Ramos (cell line): ENCODE data around the gene ITGA1.
"Not testable (repeated sequence)": the region's sequence is repeated elsewhere in the genome, so short reads cannot be mapped to it uniquely, and the experiment has no call there.

Experiments used
- in situ Hi-C: fragments of 300-500 bp; cut with MboI; formaldehyde crosslinking; loops from one replicate; pipeline ENCODE4 v1.14.3; 2022; ENCODE audit warnings: low sequenced_read_pairs; ENCODE audit not compliant: unreplicated experiment

ITGA1 gene

GRCh38 chr5:52799983-52800393 is 12.3 kb downstream of the ITGA1 start:
- in situ Hi-C loops = no loop called here

- in situ Hi-C loops = no loop called here
Observed at GRCh38 chr5:52800394-52801213, 12.9 kb downstream of the ITGA1 start.

- in situ Hi-C loops = no loop called here
Observed at GRCh38 chr5:52801329-52801728, 13.6 kb downstream of the ITGA1 start.

DNA sequence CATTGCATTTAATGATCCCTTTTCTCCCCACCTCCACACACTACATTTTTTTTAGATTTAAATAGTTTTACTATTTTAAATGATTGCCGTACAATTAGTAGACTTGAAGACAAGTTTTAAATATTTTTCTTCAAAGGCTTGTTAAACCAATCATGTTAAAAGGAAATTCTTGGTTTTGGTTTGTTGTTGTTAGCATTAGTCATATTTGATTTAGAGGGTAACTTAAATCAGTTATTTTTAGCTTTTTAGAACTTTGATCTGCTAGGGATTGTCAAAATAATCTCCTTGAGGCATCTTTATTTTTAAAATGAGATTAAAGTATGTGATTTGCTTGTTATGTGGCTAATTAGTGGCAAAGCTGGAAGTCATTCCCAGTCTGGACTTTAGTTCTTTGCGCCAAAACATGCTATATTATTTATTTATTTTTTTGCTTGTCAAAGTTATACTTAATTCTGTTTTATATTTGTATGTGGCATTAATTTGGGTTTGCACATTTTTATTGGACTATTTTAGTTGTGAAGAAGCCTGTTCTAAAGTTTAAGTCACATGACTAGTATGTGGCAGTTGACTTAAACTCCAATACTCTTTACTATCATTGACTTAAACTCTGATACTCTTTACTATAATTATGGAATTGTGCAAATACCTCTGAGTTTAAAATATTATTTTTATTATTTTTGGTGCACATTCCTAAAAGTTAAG is 14.7 kb downstream of the ITGA1 start:
- in situ Hi-C loops = no loop called here

- in situ Hi-C loops = no loop called here
Observed at GRCh38 chr5:52802974-52803336, 15.2 kb downstream of the ITGA1 start.

GRCh38 chr5:52804387-52804791 is 16.7 kb downstream of the ITGA1 start:
- in situ Hi-C loops = no loop called here

GRCh38 chr5:52804981-52805380 is 17.3 kb downstream of the ITGA1 start:
- in situ Hi-C loops = no loop called here

DNA sequence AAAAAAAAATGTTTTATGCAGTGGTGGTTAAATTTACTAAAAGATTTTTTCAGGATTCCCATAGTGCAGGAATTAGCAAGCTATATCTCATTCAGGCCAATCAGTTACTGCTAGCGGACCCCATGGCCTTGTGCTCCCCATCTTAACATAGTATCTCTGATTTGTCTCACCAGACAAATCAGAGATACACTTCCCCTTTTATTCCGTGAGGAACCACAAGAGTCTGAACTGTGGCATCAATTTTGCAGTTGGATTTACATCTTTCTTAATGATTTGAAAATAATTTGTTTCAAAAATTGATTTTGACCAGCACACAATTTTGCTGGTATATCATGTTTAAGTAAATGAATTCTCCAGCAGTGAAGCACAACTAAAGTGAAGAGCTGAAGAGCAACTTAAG is 17.9 kb downstream of the ITGA1 start:
- in situ Hi-C loops = no loop called here

DNA sequence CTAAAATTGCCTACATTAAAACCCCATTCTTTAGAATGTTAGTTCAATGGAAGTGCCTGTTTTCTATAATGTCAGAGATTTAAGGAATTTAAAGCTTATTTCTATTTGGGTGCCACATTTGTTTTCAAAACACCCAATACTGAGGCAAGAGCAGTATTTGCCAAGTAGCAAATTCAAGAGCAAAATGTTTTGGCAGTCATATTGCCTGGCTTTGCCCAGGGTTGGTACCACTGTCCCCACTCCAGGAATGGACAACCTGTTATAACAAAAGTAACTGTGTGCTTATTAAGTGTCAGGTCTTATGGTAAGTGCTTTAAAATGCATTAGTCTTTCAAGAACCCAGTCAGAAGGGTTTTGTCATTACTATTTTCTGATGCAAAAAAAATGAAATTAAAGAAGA is 19.3 kb downstream of the ITGA1 start:
- in situ Hi-C loops = no loop called here

DNA sequence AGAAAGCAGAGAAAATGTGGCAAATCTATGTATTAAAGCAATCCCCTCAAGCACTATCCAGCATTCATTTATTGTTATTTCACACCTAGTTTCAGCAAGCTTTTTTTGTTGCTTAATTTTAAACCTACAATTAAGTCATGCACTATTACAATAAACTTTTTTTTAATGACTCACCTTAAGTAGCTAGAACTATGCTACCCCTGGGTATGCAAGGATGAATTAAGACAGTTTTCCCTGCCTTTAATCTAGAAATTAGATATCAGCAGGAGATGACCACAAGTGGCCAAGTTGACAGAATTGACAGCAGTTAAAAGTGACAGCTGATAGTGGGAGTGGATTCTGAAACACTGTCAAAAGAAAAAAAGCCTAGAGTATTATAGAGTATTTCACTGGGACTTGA is 20.0 kb downstream of the ITGA1 start:
- in situ Hi-C loops = no loop called here

- in situ Hi-C loops = no loop called here
Observed at GRCh38 chr5:52808316-52808901, 20.7 kb downstream of the ITGA1 start.

DNA sequence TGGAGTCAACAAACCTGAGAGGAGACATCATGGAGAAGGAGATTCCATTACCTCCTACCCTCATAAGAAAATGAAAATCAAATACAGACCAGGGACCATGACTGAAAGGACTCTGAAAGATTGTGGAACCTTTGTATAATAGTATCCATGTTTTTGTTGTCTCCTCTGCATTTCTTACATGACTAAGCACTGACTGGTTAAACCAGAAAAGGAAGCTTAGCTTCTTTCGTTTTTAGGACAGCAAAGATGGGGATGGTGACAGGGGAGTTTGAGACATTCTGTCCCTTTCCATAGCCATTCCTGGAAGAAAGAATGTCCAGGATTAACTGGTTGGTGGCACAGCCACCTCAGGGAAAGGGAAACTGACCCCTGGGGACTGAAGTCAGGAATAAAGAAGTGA is 22.2 kb downstream of the ITGA1 start:
- in situ Hi-C loops = no loop called here

- in situ Hi-C loops = no loop called here
Observed at GRCh38 chr5:52810426-52810825, 22.7 kb downstream of the ITGA1 start.

GRCh38 chr5:52811067-52811749 is 23.5 kb downstream of the ITGA1 start:
- in situ Hi-C loops = no loop called here

DNA sequence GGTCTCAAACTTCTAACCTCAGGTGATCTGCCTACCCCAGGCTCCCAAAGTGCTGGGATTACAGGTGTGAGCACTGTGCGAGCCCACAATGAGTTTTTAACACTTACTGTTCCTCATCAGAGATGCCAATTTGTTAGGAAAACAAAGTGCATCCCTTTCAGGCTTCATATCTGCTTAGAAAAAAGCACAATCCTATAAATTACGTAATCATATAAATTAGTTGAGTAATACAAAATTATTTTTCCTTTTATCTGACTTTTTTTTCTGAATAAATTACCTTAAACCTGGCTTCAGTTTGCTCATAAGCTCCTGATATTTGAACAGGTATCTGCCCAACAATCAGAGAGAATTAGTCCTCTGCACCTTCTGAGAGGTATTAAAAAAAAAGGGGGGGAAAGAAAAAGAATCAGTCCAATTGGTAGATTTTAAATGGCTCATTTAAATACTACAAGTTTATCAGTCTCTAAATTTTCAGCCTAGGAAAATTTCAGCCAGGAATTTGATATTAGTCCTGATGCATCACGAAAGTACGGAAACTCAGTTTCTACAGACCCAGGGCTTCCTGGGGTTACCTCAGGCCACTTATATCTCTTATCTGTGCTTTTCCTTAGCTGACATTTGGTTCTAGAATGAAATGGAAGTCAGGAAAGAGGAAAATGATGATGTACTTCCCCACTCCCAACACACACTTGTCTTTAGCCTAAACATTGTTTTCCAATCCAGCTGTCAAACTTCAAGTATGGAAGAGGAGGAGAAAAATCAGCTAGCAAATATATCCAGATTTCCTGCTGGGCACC is 26.8 kb downstream of the ITGA1 start:
- in situ Hi-C loops = no loop called here

GRCh38 chr5:52817818-52818217 is 30.1 kb downstream of the ITGA1 start:
- in situ Hi-C loops = no loop called here

GRCh38 chr5:52818360-52818759 is 30.6 kb downstream of the ITGA1 start:
- in situ Hi-C loops = no loop called here

- in situ Hi-C loops = not testable (repeated sequence)
Observed at GRCh38 chr5:52818807-52819206, 31.1 kb downstream of the ITGA1 start.

GRCh38 chr5:52821901-52822300 is 34.2 kb downstream of the ITGA1 start:
- in situ Hi-C loops = no loop called here

DNA sequence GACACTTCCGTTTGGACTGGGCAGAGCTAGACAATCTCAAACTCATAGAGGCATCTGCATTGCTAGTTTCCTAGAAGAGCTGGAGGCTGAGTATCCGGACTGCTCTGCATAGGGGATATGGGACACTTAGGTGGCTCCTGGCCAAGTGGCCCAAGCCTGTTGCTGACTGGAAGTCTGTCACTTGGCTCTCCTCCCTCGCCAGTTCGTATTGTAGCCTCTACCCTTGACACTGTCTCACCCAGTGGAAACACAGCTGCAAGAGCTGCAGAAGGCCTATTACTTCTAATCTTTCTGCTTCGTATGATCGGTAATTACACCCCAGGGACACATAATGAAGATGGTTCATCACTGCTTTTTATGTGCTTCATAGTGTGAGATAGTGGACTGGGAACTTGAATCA is 34.7 kb downstream of the ITGA1 start:
- in situ Hi-C loops = no loop called here
